Upper lobe of right lung (tissue), 1 donor: ENCODE measurements around the gene PLEKHG2. TPM values are rescaled to one million over a fixed set of nuclear protein-coding genes. Genes with fewer than 3 reads are reported as not detected.
A peak's percentile ranks its signal among the peaks of the same experiment; 100 is the strongest.

Source experiments
- ATAC-seq: fragments of 200-7000 bp; cut with Tn5 transposase; one replicate; pipeline ENCODE4 v1.9.1; 2020; ENCODE audit warnings: mild to moderate bottlenecking, moderate library complexity
- DNase-seq: peaks from one replicate; pipeline ENCODE4 v3.0.0-alpha.2; 2020
- H3K27ac ChIP-seq: fragments of 200-600 bp; one replicate; pipeline ENCODE4 v1.8.0; 2022
- H3K27me3 ChIP-seq: fragments of 200-600 bp; one replicate; pipeline ENCODE4 v1.8.0; 2022; ENCODE audit warnings: mild to moderate bottlenecking
- H3K36me3 ChIP-seq: fragments of 200-600 bp; one replicate; pipeline ENCODE4 v1.8.0; 2022
- H3K4me1 ChIP-seq: fragments of 200-600 bp; one replicate; pipeline ENCODE4 v1.8.0; 2022
- H3K4me3 ChIP-seq: fragments of 200-600 bp; one replicate; pipeline ENCODE4 v1.8.0; 2022; ENCODE audit warnings: mild to moderate bottlenecking
- H3K9me3 ChIP-seq: fragments of 200-600 bp; one replicate; pipeline ENCODE4 v1.8.0; 2022
- intact Hi-C: fragments of 100-400 bp; cut with DNase I; formaldehyde crosslinking; loops from one replicate; pipeline ENCODE4 v1.11.0; 2022
- total RNA-seq: library from RNA; stranded (reverse); fragmentation: NEBNext Ultra II Directional; extraction: Animal tissue kit (Norgen Biotek cat#: 25700); gene quantifications from one replicate; pipeline ENCODE4 v1.2.1, GENCODE V29; 2021
- TF ChIP-seq, protein P1 (sequence below): fragments of 200-600 bp; IDR thresholded peaks from one replicate; pipeline ENCODE4 v1.8.0; 2022; ENCODE audit warnings: antibody characterized with exemption
- donor health status: DM: no; HTN: yes; CAD: no; lungs with severe emphysema.

Gene PLEKHG2
- total RNA-seq, 1 donor from 2014 or later = 32.4 TPM

GRCh38 chr19:39470724-39471339, 58.4 kb downstream of the PLEKHG2 start:
- no peaks in the 10 kb centered on the region for H3K4me1 ChIP-seq
- no peak overlapping the region for H3K27ac ChIP-seq
- no peaks in the 10 kb centered on the region for H3K9me3 ChIP-seq
- H3K4me3 ChIP-seq = no peak overlapping the region
- no peak for DNase-seq
- intact Hi-C loops = no loop called here
- H3K36me3 ChIP-seq = peaks cover 98% of the 10 kb centered on the region
- H3K27me3 ChIP-seq = no peaks in the 10 kb centered on the region
- TF ChIP-seq, protein P1, sequence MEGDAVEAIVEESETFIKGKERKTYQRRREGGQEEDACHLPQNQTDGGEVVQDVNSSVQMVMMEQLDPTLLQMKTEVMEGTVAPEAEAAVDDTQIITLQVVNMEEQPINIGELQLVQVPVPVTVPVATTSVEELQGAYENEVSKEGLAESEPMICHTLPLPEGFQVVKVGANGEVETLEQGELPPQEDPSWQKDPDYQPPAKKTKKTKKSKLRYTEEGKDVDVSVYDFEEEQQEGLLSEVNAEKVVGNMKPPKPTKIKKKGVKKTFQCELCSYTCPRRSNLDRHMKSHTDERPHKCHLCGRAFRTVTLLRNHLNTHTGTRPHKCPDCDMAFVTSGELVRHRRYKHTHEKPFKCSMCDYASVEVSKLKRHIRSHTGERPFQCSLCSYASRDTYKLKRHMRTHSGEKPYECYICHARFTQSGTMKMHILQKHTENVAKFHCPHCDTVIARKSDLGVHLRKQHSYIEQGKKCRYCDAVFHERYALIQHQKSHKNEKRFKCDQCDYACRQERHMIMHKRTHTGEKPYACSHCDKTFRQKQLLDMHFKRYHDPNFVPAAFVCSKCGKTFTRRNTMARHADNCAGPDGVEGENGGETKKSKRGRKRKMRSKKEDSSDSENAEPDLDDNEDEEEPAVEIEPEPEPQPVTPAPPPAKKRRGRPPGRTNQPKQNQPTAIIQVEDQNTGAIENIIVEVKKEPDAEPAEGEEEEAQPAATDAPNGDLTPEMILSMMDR = no peak
- ATAC-seq = no peak

DNA sequence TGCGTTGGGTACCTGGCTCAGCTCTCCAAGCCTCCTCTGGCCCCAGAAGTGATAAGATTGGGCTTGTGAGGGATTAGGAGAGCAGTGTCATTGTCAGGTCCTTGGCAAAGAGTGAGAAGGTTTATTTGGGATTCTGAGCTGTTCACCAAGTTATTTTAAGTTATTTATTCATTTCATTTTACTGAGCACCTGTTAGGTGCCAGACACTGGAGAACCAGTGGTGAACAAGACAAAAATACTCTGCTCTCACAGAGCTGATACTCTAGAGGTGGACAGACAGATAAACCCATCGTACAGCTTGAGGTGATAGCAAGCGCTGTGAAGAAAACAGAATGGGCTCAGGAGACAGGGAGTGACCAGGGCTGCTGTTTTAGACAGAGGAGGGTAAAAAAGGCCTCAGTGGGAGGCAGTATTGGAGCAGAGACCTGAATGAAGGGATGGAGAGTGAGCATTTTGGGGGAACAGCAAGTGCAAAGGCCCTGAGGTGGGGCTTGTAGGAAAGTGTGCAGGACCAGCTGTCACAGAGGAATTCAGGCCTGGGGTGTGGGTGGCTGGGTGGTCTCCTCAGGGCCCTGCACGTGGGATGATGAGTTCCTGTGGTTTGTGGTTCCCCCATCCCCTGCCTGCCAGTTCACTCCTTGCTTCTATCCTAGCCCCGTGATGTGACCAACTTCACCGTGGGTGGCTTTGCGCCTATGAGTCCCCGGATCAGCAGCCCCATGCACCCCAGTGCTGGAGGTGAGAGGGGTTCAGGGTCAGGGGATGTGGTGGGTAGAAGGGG, 59.5 kb downstream of the PLEKHG2 start:
- Histone ChIP-seq H3K27ac (no peak overlapping the region), H3K9me3 (no peaks in the 10 kb centered on the region), H3K27me3 (no peaks in the 10 kb centered on the region), H3K4me3 (no peak overlapping the region), H3K4me1 (no peaks in the 10 kb centered on the region), H3K36me3 (peaks cover 93% of the 10 kb centered on the region)
- TF ChIP-seq, protein P1 = no peak
- DNase-seq (no peak), ATAC-seq (no peak)
- intact Hi-C loops = no loop called here

- H3K9me3 ChIP-seq = no peaks in the 10 kb centered on the region
- H3K36me3 ChIP-seq = peaks cover 83% of the 10 kb centered on the region
- TF ChIP-seq, protein P1 = no peak
- no peak overlapping the region for H3K27ac ChIP-seq
- ATAC-seq (no peak), DNase-seq (no peak)
- H3K4me1 ChIP-seq = no peaks in the 10 kb centered on the region
- H3K27me3 ChIP-seq = no peaks in the 10 kb centered on the region
- intact Hi-C loops = no loop called here
- no peak overlapping the region for H3K4me3 ChIP-seq
Measured at GRCh38 chr19:39472746-39473442, 60.4 kb downstream of the PLEKHG2 start.

GRCh38 chr19:39473443-39473960, 61.0 kb downstream of the PLEKHG2 start:
- no peak overlapping the region for H3K27ac ChIP-seq
- peaks cover 77% of the 10 kb centered on the region for H3K36me3 ChIP-seq
- H3K27me3 ChIP-seq = no peaks in the 10 kb centered on the region
- DNase-seq = no peak
- no peak for ATAC-seq
- no peaks in the 10 kb centered on the region for H3K9me3 ChIP-seq
- TF ChIP-seq, protein P1 = no peak
- intact Hi-C loops = no loop called here
- H3K4me1 ChIP-seq = no peaks in the 10 kb centered on the region
- H3K4me3 ChIP-seq = no peak overlapping the region

GRCh38 chr19:39474139-39474620, 61.7 kb downstream of the PLEKHG2 start:
- no peaks in the 10 kb centered on the region for H3K4me1 ChIP-seq
- TF ChIP-seq, protein P1 = peak; percentile 73
- ATAC-seq (peak; percentile 76), DNase-seq (peak; percentile 82)
- no peaks in the 10 kb centered on the region for H3K9me3 ChIP-seq
- H3K27ac ChIP-seq = no peak overlapping the region
- intact Hi-C loops = no loop called here
- H3K27me3 ChIP-seq = no peaks in the 10 kb centered on the region
- H3K4me3 ChIP-seq = no peak overlapping the region
- peaks cover 70% of the 10 kb centered on the region for H3K36me3 ChIP-seq
